GM12878 (cell line): ENCODE data around the gene GOLGA6L10.
"Not testable (repeated sequence)": the region's sequence is repeated elsewhere in the genome, so short reads cannot be mapped to it uniquely, and the experiment has no call there.

Experiments
- ATF7 ChIP-seq: fragments of 450-650 bp; IDR thresholded peaks from 2 replicates; pipeline ENCODE4 v1.6.1; 2016; ENCODE audit warnings: low read depth, mild to moderate bottlenecking
- CBX3 ChIP-seq: fragments of 200-600 bp; sonication (generic); IDR thresholded peaks from 2 replicates; pipeline ENCODE4 v1.6.1; 2016; ENCODE audit warnings: low read depth, borderline replicate concordance
- HCFC1 ChIP-seq: fragments of 150-350 bp; IDR thresholded peaks from 2 replicates; pipeline ENCODE4 v1.6.1; 2014; ENCODE audit warnings: low read length
- HDGF ChIP-seq: fragments of 450-650 bp; IDR thresholded peaks from 2 replicates; pipeline ENCODE4 v1.6.1; 2016; ENCODE audit warnings: antibody characterized with exemption
- JUND ChIP-seq: IDR thresholded peaks from 2 replicates; pipeline ENCODE4 v1.6.1; 2012; ENCODE audit warnings: low read depth, mild to moderate bottlenecking, low read length, improper control_type of control experiment, moderate library complexity
- PAX8 ChIP-seq: fragments of 450-650 bp; IDR thresholded peaks from 2 replicates; pipeline ENCODE4 v1.6.1; 2017; ENCODE audit warnings: mild to moderate bottlenecking, moderate library complexity
- POLR2A ChIP-seq: IDR thresholded peaks from 2 replicates; pipeline ENCODE4 v1.6.1; 2011; ENCODE audit warnings: low read depth, mild to moderate bottlenecking, low read length
- SMC3 ChIP-seq: IDR thresholded peaks from 2 replicates; pipeline ENCODE4 v1.6.1; 2011; ENCODE audit warnings: low read length, improper control_type of control experiment, borderline replicate concordance
- SP1 ChIP-seq: IDR thresholded peaks from one replicate; pipeline ENCODE4 v1.6.1; 2011; ENCODE audit warnings: low read depth, low read length
- USF1 ChIP-seq: IDR thresholded peaks from 2 replicates; pipeline ENCODE4 v1.6.1; 2011; ENCODE audit warnings: borderline replicate concordance, low read depth, mild to moderate bottlenecking, moderate library complexity, mixed read lengths, low read length; ENCODE audit not compliant: insufficient read depth; ENCODE audit errors: extremely low read length
- ZNF384 ChIP-seq: IDR thresholded peaks from 2 replicates; pipeline ENCODE4 v1.6.1; 2012; ENCODE audit warnings: low read depth, mild to moderate bottlenecking, low read length, improper control_type of control experiment, borderline replicate concordance

- TF ChIP-seq PAX8, POLR2A, HDGF, SMC3, SP1, USF1, HCFC1, ZNF384, JUND, ATF7, CBX3: not testable (repeated sequence)
These were observed 20.2 kb downstream of the GOLGA6L10 start for GRCh38 chr15:82329039-82329438.
